ENCODE measurements around the gene SOX1. TPM values are rescaled to one million over a fixed set of nuclear protein-coding genes. Genes with fewer than 3 reads are reported as not detected.

SOX1 gene
- total RNA-seq, 1 donor from 2014 or later, result not detected

DNA sequence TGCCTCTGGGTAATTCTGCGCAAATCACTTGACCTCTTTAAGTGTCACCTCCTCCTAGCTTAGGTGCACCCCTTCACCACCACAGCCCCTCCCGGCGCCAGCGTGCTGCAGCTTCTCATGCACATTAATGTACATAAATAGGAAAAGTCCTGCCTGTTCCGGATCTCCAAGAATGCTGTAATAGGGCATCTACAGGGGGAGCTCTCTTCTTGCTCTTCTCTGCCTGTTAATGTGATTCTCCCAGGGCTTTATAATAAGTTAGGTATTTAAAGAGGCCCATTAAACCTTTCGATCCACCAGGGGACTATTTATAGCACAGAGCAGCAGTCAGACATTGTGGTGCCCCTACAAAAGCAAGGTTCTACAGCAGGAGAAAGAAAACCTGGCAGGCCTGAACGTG lies 35.3 kb downstream of the SOX1 start:
- intact Hi-C loops (cut with micrococcal nuclease), result loop anchor here (10.0 kb wide), 1 partner anchor 47 kb away; no protein-coding TSS in a partner anchor

- intact Hi-C loops (cut with micrococcal nuclease), result loop anchor here (10.0 kb wide), 1 partner anchor 49 kb away; no protein-coding TSS in a partner anchor
Observed at GRCh38 chr13:112103260-112103838, 36.4 kb downstream of the SOX1 start.

- intact Hi-C loops (cut with micrococcal nuclease), result loop anchor here (10.0 kb wide), 1 partner anchor 49 kb away; no protein-coding TSS in a partner anchor
Observed at GRCh38 chr13:112103961-112104880, 37.3 kb downstream of the SOX1 start.

- intact Hi-C loops (cut with micrococcal nuclease), result loop anchor here (5.0 to 10.0 kb wide), 2 partner anchors 33 to 50 kb away; no protein-coding TSS in a partner anchor
Observed at GRCh38 chr13:112104881-112105234, 37.9 kb downstream of the SOX1 start.

- intact Hi-C loops (cut with micrococcal nuclease), result loop anchor here (5.0 to 10.0 kb wide), 2 partner anchors 33 to 50 kb away; no protein-coding TSS in a partner anchor
Observed at GRCh38 chr13:112105244-112105681, 38.3 kb downstream of the SOX1 start.

DNA sequence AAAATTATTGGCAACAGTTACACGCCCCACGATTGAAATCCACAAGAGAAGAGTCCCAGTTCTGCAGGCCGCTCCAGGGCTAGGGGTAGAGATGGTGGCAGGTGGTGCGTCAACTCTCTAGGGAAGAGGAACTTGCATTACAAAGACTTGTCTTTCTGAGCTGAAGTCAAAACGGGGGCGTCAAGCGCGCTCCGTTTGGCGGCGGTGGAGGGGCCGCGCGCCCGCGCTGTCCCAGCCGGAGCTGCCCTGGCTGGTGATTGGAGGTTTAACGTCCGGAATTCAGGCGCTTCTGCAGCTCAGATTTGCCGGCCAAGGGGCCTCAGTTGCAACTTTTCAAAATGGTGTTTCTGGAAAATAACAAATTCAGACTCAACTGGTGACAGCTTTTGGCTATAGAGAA lies 38.9 kb downstream of the SOX1 start:
- intact Hi-C loops (cut with micrococcal nuclease), result loop anchor here (5.0 to 10.0 kb wide), 2 partner anchors 34 to 51 kb away; no protein-coding TSS in a partner anchor

DNA sequence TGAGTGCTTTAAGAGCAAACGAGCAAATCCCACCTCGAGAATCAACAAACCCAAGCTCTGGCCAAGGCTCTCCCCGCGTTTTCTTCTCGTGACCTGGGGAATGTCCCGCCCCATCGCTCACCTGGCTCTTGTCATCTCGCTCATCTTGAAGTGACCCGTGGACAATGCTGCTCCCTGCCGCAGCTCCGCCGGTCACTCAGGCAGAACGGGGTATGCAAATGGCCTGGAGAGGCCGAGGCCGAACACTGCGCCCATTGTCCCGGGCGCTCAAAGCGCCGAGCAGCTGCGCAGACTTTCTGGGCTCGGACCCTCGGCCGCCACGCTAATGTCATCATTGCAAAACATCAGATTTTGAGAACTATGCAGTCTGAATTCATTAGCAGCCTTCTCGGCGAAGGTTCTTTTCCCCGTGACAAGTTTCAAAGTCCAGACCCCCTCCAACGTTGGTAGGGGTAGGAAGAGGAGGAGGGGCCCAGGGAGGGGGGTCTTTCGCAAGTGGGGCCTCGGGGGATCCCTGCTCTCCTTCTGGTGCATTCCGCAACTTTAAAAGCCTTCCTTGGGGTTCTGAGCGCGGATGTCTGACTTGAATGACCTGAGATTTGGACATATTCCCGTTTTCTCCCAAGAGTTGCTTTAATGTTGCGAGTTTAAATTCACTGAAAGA lies 39.7 kb downstream of the SOX1 start:
- intact Hi-C loops (cut with micrococcal nuclease), result loop anchor here (5.0 to 10.0 kb wide), 2 partner anchors 34 to 52 kb away; no protein-coding TSS in a partner anchor

- intact Hi-C loops (cut with micrococcal nuclease), result loop anchor here (5.0 to 10.0 kb wide), 2 partner anchors 35 to 52 kb away; no protein-coding TSS in a partner anchor
Observed at GRCh38 chr13:112107289-112107688, 40.3 kb downstream of the SOX1 start.

GRCh38 chr13:112110479-112110878 lies 43.5 kb downstream of the SOX1 start:
- intact Hi-C loops (cut with micrococcal nuclease), result no loop called here

GRCh38 chr13:112111239-112111857 lies 44.4 kb downstream of the SOX1 start:
- intact Hi-C loops (cut with micrococcal nuclease), result no loop called here

DNA sequence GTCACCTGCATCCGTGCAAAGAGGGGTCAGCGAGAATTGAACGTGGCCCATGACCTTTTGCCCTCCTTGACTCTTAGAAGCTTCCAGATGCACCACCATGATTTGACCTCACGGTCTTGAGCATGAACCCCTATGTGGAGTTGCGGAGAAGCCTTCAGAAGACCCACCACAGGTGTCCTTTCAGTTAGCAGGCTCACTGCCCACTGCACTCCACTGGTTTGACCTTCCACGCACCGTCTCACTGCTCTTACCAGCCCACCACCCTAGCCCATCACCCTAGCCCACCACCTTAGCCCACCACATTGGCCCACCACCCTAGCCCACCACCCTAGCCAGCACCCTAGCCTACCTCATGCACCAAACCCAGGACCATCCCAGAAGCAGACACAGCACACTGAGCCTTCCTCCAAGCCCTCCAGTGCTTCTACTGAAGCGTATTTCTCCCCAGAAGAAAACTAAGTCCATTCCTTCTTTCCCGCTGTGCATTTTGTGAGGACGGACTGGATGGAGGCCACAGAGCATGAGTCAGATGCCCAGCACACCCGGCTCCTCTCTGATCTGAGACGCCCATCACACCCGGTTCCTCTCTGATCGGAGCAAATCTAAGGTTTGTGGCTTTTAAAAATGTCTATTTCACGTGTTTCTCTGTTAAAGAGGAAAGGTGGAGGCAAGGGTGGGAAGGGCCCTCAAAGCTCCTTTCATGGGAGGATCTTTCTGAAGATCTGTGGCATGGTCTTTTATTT lies 45.8 kb downstream of the SOX1 start:
- intact Hi-C loops (cut with micrococcal nuclease), result no loop called here

- intact Hi-C loops (cut with micrococcal nuclease), result no loop called here
Observed at GRCh38 chr13:112113348-112113747, 46.4 kb downstream of the SOX1 start.

DNA sequence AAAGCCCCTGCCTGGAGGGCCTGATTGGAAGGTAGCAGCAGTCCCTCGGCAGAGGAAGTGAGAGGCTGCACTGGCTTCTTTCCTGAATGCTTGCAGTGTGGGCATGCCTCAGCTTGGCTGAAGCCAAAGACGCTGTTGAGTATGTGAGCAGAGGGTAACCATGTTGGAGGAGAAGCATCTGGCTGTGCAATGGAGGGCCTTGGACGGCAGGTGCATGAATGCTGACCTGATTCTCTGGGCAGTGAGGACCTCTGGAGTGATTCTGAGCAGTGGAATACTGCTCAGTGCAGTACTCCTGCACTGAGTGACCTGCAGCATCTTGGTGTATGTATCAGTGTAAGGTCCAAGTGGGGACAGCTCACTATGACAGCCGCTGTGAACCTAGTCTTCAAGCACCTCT lies 46.9 kb downstream of the SOX1 start:
- intact Hi-C loops (cut with micrococcal nuclease), result no loop called here

DNA sequence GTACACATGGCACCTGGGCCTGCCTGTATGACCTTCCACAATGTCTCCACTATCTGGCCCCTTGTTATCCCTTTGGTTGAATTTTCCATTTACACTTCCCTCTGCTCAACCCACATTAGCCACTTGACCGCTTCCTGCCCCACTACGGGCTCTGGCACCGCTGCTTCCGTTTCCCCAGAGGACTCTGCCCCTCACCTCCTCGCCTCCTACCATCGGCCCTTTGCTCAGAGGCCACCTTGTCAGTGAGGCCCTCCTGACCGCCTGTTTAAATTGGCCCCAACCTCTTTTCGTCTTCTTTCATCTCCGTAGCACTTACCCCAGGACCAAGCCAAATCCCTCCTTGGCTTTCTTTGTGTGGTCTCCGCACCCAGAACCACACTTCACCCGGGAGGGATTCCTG lies 47.4 kb downstream of the SOX1 start:
- intact Hi-C loops (cut with micrococcal nuclease), result no loop called here

DNA sequence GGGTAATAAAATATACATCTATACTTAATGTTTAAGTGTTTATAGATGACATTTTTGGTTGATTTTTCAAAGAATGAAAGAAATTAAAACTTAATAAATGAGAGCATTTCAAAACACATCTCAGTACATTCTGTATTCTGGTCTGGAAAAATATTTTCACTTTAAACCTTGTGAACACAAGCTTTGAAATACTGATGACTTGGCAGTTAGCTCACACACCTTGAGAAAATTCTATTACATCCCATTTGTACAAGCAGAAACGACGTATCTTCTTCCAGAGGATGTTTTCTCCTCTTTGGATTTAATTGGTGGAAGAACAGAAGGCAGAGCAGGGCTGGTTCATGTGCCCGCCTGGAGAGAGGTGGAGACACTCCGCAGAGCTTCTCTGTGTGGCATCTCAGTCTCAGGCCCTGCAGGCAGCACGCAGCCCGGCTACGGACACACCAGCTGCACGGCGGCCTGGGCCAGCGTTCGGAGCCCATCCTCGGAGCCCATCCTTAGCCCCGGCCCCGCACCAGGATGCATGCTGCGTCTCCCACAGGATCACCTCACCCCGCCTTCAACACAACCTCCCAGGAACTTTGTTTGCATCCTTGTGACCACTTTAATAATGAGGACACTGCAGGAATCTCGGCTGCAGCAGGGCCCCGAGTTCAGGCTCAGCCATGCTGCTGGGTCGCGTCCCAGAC lies 48.6 kb downstream of the SOX1 start:
- intact Hi-C loops (cut with micrococcal nuclease), result no loop called here

- intact Hi-C loops (cut with micrococcal nuclease), result no loop called here
Observed at GRCh38 chr13:112116187-112116950, 49.4 kb downstream of the SOX1 start.

DNA sequence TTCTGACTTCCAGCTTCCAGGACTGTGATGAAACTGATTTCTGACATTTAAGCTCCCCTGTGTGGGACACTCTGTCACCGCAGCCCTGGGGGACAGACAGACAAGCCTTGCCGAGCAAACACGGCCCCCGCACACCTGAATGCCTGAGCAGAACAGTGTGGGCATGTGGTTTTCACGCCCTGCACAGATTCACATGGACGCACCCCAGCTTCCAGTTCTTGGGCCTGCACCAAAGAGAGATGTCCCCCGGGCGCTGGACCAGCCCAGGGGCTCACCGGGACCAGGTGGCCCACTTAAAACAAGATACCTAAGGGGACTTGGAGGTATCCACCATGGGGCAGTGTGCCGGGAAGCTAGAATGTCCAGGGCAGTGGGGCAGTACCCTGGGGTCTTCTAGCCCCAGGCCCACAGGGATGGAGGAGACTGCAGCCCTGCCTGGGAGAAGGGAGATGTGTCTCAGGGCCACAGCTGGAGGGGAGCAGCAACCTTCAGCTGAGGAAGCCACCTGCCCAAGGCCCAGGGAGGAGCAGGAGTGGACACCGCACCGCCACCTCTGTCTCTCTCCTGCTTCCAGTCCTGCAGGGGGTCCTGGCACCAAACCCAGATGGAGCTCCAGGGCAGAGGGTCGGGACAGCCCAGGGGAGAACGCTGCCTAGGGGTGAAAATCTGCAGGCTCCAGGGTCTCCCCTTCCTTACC lies 50.5 kb downstream of the SOX1 start:
- intact Hi-C loops (cut with micrococcal nuclease), result no loop called here

GRCh38 chr13:112117955-112118302 lies 51.0 kb downstream of the SOX1 start:
- intact Hi-C loops (cut with micrococcal nuclease), result no loop called here

Measured in T-helper 1 cell treated with Interleukin-12 subunit alpha and Interleukin-12 subunit beta and Interleukin-4 antibody, amounts not matched to agents 30 ng/mL and 1 ng/mL, for 36 hours (primary cell).